Suprapubic skin (tissue), 4 donors: Measurements from ENCODE around the gene LIPI.

Experiments used
- EP300 ChIP-seq: sonication (generic); formaldehyde crosslinking; IDR thresholded peaks from one replicate; pipeline ENCODE4 v1.6.1; 2017; ENCODE audit warnings: antibody characterized with exemption
- POLR2A ChIP-seq, 2 donors: fragments of 450-650 bp; IDR thresholded peaks; one replicate each; pipeline ENCODE4 v1.6.1; 2017; ENCODE audit warnings: antibody characterized with exemption in 2 of 2, mild to moderate bottlenecking in 2 of 2, moderate library complexity in 2 of 2
- POLR2AphosphoS5 ChIP-seq, 3 donors: sonication (generic); formaldehyde crosslinking; IDR thresholded peaks; one replicate each; pipeline ENCODE4 v1.6.1; 2017; ENCODE audit warnings: antibody characterized with exemption in 3 of 3

DNA sequence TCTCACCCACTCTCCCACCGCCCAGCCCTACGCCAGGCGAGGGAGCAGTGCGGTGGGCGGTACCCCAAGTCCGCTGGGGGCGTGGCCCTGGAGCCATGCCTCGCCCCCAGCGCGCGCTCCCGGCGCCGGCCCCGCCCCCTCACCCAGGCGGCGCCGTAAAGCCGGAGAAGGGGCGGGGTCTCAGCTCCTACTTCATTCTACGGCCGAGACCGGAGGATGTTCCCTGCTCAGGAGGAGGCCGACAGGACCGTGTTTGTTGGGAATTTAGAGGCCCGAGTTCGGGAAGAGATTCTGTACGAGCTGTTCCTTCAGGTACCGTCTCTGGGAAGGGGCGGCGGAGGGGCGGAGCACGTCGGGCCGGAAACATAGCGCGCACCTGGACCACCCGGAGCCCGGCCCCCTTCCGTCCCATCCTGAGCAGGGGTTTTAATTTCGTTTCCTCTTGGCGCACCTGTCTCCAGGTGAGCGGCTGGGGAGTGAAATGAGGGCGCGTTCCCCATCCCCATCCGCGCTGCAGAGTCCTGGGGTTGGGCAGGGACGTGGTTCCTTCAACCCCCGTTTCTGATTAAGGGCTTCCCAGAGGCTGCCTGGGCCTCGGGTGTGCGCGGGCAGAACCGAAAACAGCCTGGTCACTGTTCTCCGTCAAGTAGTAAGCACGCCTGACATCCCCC lies 5.4 kb upstream of the LIPI start, which contains the start of gene RBM11:
- TF ChIP-seq POLR2A (IDR thresholded peaks at IDR 0.05) (no peak), EP300 (no peak), POLR2AphosphoS5 (IDR thresholded peaks at IDR 0.05) (no peak)
